Stimulated activated CD8-positive, alpha-beta memory T cell treated with anti-CD3 and anti-CD28 coated beads, Interleukin-7, amount 100 ng/mL, for 1 hour (primary cell): Measurements from ENCODE around the gene GNAT3.

Source experiments
- DNase-seq, 2 donors: peaks; one replicate each; pipeline ENCODE4 v3.0.0-alpha.2; 2020; ENCODE audit warnings: low read depth in 2 of 2

GNAT3 gene

DNA sequence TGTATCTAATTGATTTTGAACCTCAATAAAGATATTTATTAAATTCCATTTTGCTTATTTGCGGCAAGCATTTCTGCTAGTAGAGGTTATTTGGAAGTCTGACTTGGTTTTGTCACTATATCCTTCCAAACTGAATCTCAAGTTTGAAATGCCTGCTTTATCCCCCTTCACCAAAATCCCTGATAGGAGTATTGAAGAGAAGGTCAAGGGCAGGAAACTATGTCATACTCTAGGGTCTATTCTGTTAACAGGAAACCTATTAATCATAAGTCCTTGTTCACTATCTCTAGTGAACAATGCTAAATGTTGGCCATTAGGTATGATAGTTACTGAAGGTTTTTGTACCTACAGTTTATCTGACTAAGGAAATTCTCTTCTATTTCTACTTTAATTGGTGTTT, 11.5 kb downstream of the GNAT3 start:
- no peak for DNase-seq

DNA sequence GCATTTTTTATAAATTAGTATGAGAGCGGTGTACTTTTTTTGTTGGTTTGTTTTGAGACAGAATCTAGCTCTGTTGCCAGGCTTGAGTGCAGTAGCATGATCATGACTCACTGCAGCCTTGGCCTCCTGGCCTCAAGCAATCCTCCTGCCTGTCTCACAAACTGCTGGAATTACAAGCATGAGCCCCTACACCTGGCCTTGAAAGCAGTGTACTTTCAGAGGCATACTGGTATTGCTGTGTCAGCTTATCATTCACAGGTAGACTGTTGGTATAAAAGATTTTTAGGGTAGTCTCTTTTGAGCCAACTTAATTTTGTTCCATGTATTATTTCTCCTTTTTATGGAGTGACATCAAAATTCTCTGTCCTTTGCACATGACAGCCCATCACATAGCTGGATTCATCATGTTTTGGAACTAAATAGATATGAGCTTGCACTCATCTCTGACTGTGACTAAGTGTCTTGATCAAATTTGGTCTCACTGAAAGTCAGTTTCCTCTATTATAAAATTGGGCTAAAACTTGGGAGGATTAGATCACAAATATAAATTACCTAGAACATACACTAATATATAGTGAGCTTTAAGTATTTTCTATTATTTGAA, 12.4 kb downstream of the GNAT3 start:
- DNase-seq = no peak

- no peak for DNase-seq
Measured at GRCh38 chr7:80498481-80499349, 13.1 kb downstream of the GNAT3 start.

DNA sequence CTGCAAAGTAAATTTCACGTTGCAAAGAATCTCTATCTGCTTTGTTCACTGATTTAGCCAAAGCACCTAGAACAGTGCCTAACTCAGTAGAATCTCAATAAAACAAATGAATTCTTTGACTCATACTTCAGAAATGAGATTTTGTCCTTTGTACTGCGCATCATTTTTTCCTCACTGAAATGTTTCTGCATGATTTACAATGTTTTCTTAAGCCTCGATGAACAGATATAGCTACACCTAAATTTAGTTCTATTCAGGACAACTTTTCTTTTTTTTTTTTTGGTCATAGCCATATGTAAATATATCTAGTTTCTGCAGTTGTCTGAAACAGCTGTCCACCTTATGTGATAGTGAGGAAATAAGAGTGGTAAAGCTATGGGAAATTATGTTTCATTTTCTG, 15.3 kb downstream of the GNAT3 start:
- no peak for DNase-seq

GRCh38 chr7:80493121-80493849, 18.6 kb downstream of the GNAT3 start:
- no peak for DNase-seq

DNA sequence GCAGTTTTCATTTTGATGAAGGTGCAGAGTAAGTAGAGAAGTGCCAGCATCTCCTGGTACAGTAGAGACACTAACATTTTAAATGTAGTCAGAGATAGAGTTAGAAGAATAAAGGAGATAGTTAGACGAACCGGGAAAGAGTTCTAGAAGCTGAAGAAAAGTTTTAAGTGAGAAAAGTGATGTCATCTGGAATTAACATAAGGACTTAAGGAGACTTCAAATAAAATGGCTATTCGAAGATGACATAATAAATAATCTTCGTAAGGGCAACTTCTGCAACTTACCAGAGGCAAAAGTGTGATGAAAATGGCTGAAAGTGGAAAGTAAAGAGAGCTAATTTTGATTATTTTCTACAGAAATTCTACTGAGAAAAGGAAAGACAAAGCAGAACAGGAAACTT, 20.4 kb downstream of the GNAT3 start:
- no peak for DNase-seq

DNA sequence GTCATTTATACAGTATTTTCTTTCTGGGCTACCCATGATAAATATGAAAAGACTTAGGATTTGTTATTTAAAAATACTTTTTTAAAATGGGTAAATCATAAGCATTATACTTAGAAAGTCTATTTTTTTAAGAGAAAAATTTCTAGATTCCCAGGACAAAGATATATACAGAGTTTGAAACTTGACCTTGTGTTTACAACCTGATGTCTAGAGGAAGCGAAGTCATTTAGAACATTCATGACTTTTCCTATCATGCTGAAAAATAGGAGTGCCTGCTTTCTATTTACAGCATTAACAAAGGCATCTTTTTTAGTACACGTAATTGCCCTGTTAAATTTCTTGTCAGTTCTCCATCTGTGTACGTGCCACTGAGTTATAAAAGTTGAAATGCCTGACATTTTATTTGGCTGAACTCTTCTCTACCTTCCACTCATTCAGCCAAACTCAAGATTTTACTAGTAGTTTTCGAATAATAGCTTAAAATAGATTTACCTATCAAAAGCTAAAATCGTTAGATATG, 23.0 kb downstream of the GNAT3 start:
- no peak for DNase-seq

GRCh38 chr7:80488406-80488805, 23.5 kb downstream of the GNAT3 start:
- no peak for DNase-seq

- no peak for DNase-seq
Measured at GRCh38 chr7:80485721-80486120, 26.1 kb downstream of the GNAT3 start.

DNA sequence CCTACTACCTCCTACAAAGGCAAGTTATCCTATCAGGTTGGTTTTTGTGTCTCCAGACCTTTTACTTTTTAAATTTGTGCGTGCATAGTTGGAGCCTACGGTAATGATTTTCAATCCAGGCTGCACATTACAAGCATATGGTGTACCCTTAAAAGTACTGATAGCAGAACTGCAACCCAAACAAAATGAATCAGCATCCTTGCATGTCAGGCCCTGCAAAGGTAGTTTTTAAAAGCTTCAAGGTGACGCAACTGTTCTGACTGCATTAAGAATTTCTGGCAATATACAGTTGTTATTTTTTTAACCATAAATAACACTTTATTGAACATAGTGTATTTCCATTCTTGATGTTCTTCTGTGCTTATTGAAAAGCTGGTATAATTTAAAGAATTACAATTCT, 28.9 kb downstream of the GNAT3 start:
- DNase-seq = no peak

DNA sequence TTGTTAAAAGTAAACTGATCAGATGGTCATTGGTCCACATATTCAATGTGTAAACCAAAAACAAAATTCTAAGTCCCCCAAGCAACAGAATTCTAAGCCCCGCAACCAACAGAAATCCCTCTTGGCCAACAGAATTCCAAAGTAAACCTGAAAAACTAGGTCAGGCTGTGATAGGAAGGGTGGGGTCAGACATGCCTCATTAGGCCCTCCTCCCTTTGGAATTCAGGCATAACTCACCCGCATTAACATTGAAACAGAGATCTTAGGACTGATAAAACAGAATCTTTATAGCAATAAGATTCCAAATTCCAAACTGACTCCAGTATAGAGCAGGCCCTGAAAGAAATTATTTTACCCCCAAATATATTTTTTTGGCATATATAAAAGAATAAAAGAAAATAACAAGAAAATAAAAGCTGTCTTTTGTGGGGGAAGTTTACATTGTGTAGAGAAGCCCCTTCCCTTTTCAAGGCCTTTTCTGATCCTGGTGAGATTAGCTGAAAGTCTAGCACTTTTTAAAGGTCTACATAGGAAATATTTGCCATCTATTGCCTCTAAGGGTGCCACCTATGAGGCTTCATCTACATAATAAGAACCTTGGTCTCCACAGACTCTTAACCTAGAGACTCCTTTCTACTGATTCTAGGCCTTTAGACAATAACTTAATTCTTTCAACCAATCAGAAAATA, 30.5 kb downstream of the GNAT3 start:
- DNase-seq = no peak

- no peak for DNase-seq
Measured at GRCh38 chr7:80480566-80480965, 31.3 kb downstream of the GNAT3 start.

DNA sequence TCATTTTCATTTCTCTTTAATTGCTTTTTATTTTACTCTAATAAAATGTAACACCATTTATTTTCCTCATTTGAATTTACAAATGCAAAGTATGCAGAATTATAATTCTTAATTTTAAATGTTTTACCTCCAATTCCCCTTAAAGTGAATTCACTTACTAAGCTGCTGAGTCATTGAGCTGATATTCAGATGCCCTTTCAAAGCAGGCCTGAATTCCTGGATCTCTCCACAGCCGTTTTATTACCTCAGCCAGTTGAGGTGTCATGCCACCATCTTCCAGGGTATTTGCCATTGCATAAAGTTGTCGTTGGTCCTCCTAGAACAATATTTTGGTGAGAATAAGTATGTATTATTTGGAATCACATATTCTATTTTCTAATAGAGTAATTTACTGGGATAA, 33.2 kb downstream of the GNAT3 start:
- no peak for DNase-seq

DNA sequence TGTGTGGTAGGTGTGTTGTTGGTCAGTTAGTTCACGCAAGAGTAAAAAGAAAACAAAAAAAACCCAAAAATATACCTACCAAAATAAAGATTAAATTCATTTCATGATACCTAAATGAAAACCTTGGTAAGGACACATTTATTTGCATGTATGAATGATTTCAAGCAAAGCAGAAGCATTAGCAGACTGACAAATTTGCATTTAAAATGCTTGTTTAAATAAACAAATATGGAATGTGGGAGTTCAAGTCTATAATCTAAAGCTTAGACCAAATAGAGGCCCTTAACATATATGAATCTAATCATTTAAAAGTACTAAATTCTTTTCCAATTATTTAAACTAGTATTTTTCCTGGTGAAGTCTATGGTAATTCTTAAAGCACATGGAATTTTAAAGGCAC, 35.8 kb downstream of the GNAT3 start:
- no peak for DNase-seq

DNA sequence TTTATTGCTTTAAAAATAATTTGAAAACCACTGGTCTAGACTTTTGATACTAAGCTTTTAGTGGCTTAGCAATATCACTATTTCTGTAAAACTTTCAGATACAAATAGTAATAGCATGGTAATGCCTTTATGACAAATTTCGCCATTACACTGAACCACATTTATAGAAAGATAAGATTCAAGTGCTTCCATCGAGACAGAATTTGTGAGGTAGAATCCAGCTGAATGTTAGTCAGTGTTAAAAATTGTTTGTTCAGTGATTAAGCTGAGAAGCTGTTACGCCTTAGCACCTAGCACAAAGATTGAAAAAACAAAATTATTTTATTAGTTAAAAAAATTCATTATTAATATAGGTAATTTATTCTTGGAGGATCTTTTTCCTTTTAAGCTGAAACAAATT, 36.5 kb downstream of the GNAT3 start:
- no peak for DNase-seq

DNA sequence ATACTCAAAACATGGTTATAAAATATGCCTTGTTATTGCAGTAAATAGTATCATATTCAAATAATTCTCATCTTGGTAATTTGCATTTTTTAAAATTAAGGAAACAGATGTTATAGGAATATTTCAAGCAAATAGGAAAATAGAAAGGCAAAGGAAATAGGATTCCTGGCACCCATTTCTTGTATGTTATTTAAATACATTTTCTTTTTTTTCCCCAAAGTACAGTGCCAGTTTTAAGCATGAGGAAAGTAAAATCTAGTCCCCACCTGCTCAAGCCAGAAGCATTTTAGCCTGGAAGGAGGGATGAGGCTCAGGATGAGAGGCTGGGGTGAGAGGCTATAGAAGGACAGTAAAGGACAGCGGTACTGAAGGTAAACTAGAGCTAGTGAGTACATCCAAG, 38.1 kb downstream of the GNAT3 start:
- no peak for DNase-seq

GRCh38 chr7:80472491-80473200, 39.2 kb downstream of the GNAT3 start:
- DNase-seq = no peak

DNA sequence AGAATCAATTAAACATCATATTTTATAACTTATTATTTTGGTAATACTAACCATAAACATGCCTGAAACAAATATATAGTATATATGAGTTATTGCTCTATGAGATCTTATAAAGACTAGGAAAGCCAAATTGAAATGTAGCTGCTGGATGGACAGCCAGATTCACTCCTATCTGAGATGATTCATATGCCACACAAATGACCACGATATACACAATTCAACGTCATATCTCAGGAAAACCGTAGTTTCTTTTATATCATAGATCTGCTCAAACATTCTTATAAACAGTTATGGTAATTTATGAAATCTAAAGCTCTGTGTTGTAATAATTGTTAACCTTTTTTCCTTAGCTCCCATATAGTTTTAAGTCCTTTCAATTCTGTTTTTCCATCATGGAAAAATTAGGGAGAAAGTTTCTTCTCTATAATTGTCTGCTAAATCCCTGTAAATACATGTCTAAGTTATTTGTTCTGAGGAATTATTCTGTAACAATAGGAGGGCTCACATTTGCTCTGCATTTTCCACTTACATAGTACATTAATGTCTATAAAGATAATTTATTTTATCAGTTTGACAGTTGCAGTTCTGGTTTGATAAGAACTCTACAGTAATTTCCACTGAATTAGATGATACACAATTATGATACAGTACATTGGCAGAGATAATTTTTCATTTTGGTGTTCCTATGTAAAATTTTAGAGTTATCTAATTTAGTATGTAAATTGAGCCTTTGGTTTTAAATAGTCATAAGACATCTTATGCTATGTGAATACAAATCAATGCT, 42.7 kb downstream of the GNAT3 start:
- no peak for DNase-seq

DNA sequence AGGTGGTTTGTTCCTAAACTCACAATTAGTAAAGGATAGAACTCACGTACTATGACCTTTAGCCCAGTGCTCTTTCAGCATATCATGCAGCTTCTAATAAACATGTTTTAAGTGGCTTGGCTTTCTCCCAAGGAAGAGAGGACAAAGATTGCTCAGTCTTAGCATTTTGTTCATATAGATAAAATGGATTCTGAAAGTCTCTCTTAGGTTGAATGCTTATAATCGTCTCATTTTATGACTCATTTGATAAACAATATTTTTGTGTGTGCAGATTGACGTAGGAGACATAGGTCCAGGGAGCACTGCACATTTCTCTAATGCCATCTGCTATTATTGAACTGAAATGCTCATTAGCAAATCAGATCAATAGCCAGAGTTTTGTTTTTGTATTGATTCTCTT, 44.8 kb downstream of the GNAT3 start:
- no peak for DNase-seq

- DNase-seq = no peak
Measured at GRCh38 chr7:80466636-80467035, 45.2 kb downstream of the GNAT3 start.

DNA sequence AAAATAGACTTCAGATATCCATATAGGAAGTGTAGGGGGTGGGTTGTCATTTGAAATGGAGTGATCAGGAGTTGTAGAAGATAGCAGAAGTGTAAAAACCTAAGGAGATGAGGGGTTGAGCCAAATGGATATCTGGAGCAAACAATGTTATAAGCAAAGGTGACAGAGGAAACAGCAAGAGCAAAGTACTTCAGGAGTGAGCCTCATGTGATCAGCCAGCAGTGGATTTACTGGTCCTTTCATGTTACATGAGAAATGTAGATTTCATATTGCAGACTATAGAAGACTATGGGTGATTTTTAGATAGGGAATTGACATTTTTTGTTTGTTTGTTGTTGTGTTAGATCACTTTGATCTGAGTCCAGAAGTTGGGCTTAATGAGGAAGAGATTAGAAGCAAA, 47.7 kb downstream of the GNAT3 start:
- DNase-seq = no peak
